ENCODE results near the gene CD22.
"Not testable (repeated sequence)": the region's sequence is repeated elsewhere in the genome, so short reads cannot be mapped to it uniquely, and the experiment has no call there.

The CD22 gene

GRCh38 chr19:35362261-35363000 lies 33.4 kb downstream of the CD22 start:
- no peak for DNase-seq

- DNase-seq: no peak
Measured at GRCh38 chr19:35363001-35363590, 34.1 kb downstream of the CD22 start.

- DNase-seq: no peak
Measured at GRCh38 chr19:35363711-35364425, 34.9 kb downstream of the CD22 start.

- no peak for DNase-seq
Measured at GRCh38 chr19:35365303-35365702, 36.3 kb downstream of the CD22 start.

- no peak for DNase-seq
Measured at GRCh38 chr19:35368378-35368777, 39.4 kb downstream of the CD22 start.

- no peak for DNase-seq
Measured at GRCh38 chr19:35369522-35369921, 40.5 kb downstream of the CD22 start.

GRCh38 chr19:35370722-35371121 lies 41.7 kb downstream of the CD22 start, which contains the start of gene GPR42:
Gene GPR42 (plus strand): TSS chr19:35371068. CDS start chr19:35371360, 292 bp downstream.
- no peak for DNase-seq

GRCh38 chr19:35373492-35373891 lies 44.5 kb downstream of the CD22 start:
- DNase-seq: no peak

- DNase-seq: not testable (repeated sequence)
Measured at GRCh38 chr19:35374031-35374430, 45.0 kb downstream of the CD22 start.

- no peak for DNase-seq
Measured at GRCh38 chr19:35375505-35376307, 46.7 kb downstream of the CD22 start.

- DNase-seq: no peak
Measured at GRCh38 chr19:35377656-35378055, 48.7 kb downstream of the CD22 start.

GRCh38 chr19:35378356-35378755 lies 49.4 kb downstream of the CD22 start:
- no peak for DNase-seq

- DNase-seq: not testable (repeated sequence)
Measured at GRCh38 chr19:35379545-35379944, 50.6 kb downstream of the CD22 start.

- no peak for DNase-seq
Measured at GRCh38 chr19:35379992-35380391, 51.0 kb downstream of the CD22 start.

- no peak for DNase-seq
Measured at GRCh38 chr19:35380450-35381124, 51.6 kb downstream of the CD22 start.

GRCh38 chr19:35381318-35381717 lies 52.3 kb downstream of the CD22 start:
- DNase-seq: no peak

- no peak for DNase-seq
Measured at GRCh38 chr19:35381926-35382325, 52.9 kb downstream of the CD22 start.

- DNase-seq: no peak
Measured at GRCh38 chr19:35383536-35383935, 54.5 kb downstream of the CD22 start.

- no peak for DNase-seq
Measured at GRCh38 chr19:35388277-35389054, 59.5 kb downstream of the CD22 start.

- no peak for DNase-seq
Measured at GRCh38 chr19:35389192-35389861, 60.3 kb downstream of the CD22 start.

Data from NCI-H187 (cell line).